GM03348 (cell line): ENCODE results near the gene USH1C.

Experiments
- DNase-seq: peaks from one replicate; pipeline ENCODE4 v3.0.0; 2012; ENCODE audit warnings: low spot score

USH1C gene

DNA sequence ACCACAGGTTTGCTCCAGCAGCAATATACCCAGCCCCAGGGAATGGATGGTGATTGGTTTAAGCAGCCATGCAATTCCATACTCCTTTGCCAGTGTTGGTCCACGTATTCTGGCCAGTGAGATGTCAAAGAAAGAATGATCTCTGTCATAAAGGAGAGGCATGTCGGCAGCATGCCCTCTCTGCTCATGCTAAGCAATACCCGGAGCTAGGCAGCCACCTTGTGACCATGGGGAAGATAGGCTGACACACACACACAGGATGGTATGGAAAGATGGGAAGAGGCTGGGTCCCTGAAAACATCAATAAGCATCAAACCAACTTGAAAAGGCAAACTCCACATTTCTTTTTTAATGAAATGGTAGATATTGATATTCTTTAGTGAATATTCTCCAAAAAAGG, 72.7 kb downstream of the USH1C start:
- no peak for DNase-seq

DNA sequence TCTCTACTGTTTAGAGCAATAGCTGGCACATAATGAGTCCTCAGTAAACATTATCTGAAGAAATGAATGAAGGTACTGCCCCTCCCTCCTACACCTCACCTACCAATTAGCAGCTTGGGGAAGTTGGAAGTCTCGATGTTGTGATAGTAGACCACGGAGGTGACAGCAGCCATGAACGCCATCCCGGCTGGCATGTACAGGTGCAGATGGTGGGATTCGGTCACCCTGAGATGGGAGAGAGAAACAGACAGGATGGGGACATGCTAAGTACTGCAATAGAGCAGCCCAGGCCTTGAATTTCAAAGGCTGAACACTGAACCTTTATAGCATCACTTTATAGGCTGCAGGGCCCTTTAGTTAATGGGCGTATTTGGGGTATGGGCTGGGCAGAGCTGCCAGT, 74.2 kb downstream of the USH1C start:
- no peak for DNase-seq

DNA sequence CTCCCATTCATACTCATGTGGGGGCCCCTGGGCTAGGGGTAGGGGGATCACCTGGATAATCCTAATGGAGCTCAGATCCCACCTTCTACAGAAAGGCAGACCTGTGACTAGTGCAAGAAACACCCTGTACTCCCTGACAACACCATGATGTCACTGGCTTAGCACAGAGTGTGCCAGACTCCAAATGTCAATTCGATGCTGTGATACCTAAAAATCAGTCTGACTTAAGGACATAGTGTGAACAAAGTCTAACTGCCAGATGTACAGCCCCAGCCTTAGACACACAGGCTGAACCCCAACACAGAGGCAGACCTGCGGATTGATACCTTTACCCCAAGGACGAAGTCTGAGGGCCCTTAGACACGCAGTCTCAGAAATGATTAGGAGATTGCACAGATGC, 76.1 kb downstream of the USH1C start:
- no peak for DNase-seq

DNA sequence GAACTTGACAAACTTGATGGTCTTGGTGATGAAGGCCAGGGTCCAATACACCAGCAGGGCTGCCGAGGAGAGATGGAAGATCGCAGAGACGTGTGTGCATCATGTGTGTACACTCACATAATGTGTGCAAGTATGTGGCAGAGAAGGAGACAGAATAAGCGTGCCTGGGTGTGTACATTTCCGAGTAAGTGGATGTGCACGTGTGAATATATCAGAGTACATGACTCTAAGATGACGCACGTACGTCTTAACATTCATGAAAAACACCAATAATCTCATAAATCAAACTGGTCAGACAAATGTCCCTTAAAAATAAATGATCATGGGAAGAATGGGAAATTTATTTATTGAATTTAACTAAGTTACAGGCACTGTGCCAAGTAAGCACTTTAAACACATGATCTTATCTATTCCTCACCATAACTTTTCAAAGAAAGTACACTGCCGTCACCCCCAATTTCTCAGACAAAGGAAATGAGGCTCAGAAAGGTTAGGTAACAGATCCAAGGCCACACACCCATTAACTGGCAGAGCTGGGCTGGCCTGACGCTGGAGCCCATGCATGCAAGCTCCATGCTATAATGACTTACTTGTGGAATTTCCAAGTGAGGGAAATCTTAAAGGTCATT, 80.6 kb downstream of the USH1C start:
- DNase-seq: no peak

DNA sequence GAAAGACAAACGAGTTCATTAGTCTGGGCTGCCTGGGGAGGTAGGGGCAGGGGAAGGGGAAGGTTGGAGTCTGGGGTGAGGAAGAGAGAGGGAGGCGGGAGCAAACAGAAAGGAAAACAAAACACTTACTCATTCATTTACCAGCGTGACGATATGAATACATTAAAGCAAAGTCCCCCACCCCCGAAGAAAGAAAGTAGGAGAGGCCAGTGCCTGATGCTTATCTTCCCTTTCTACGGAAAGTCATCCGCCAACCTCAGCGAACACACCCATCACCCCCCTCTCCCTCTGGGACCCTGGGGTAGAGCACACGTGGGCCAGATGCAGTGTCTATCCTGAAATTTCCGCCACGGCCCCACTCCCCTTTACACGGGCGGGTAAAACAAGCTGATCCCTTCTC, 81.3 kb downstream of the USH1C start:
- no peak for DNase-seq

DNA sequence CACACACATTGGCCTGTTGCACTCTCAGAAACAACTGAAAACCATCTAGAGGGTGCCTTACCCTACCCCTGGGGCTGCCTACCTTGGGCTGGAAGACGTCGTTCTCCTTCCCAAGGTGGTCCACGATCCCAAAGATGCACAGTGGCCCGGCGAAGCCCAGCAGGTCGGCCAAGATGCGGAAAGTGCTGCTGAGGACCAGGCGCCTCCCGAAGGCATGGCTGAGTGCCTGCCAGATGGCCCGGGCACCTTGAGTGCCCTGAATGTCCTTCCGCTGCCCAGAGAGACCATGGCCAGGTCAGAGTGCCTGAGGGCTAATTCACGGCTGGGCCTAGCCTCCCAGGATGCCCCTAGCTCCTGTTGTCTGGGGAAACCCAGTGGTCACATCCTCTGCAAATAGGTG, 83.8 kb downstream of the USH1C start:
- no peak for DNase-seq

DNA sequence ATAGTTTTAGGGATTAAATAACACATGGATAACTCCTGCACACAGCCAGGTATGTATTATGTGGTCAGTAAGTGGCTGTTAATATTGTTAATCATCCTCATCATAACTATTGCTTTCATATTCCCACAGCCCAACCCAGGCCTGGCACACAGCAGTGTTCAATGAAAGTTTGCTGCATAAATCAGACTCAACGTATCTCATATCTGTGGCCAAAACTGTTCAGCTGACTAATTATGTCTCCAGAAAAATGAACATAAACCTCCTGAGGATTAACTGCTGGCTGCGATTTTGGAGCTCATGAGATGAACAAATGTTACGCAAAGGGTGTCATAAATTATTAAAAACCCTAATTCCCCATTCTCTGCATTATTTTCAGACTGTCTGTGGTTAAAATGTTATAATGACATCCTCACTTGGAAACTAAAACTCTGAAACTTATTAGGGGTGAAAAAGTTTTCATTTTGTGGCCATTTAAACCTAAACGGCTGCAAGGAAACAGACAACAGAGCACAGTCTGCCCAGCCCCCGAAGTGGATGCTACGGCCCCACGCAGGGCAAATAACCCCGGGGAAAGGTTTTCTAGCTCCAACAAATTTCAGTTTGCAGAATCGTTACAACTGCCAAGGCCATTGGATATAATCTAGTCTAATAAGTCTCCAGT, 84.8 kb downstream of the USH1C start:
- DNase-seq: no peak

DNA sequence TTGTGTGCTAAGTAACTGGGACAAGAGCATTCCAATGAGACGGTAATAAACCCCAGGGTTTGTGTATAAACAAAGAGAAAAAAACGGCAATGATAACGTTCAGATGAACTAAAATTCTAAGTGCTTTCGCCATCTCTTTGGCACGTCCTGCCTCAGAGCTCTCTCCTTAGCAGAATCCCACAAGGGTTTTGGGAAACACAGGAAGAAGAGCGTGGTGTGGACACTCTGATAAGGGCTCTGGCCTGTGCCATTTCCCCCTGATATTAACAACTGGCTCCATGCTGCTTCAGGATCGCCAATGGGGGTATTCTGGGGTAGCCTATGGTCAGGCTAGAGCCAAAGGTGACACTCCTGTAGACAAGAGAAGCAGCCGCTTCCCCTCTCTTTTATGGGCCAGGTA, 85.9 kb downstream of the USH1C start:
- DNase-seq: no peak

DNA sequence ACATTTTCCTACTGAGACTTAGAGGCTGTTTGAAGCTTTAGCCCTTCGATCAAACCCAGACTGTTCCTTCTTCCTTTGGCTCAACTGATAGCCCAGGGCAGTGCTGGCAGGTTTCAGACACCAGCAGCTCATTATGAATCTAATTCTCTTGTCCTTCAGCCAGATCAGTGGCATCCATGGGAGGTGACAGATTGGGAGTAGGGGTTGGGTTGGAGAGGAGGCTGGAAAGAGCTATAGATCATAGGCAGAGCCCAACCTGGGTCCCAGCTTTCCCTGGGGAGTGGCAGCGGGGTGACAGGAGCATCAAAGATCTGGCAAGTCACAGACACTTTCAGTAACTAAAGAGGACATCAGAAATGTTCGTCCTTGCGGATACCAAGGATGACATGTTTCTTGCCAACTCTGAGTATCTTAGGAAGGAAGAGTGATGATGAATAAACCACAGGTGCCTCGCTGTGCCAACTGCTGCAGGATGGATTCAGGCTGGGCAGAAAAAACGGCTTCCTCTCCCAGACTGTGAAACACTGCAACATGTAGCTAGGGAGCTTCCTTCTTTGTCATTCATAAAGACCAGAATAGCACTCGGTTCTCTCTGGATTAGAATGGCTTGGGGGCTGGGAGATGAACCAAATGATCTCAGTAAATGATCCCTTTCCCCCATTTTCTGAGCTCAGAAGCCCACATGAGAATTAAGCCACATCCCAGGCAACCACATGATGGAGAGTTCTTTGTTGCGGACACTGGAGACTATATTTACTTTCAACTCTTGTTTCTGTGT, 86.6 kb downstream of the USH1C start:
- DNase-seq: no peak

DNA sequence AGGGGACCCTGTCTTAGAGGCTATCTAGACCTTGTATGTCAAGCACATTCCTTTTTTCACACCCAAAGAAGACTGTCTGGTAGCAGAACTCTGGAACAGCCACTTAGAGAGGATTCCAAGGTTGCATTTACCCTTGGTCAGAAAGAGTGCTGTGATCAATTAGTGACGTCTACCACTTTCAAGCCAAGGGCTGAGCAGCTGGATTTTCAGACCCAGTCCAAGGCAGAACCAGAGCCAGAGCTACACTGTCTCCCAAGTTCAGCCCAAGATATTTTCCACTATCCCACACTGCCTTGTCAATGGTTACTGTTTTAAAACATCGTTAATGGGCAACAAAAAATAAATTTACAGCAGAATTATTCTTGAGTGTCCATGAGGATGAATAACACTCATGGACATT, 91.5 kb downstream of the USH1C start:
- no peak for DNase-seq

DNA sequence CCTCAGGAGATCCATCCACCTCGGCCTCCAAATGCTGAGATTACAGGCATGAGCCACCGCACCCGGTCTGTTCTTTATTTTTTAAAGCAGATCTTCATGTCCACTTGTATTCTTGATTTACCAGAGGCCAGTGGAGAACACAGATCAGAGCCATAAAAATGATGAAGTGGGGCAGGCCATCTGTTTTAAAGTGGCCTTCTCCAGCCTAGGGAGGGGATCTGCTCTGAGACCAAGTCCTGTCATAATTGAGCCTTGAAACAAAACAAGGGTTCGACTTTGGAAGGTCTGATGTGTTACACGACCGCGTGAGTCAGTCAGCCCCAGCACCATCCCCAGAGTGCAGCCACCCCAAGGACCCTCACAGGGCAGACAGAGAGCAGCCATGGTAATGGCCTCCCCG, 95.1 kb downstream of the USH1C start:
- DNase-seq: no peak

DNA sequence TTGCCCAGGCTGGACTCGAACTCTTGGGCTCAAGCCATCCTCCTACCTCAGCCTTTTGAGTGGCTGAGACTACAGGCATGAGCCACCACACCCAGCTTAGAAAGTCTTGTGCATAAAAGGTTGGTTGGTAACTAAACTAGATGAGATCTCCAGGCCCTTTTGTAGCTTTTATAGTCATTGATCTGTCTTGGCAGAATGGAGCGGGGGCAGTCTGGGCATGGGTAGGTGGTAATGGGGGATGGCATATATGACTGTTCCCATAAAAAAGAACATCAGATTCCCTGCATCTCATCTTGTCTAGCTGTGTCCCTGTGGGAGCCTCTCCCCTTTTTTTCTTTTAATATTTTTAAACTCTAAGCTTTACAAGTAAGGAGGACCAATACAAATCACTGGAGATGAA, 97.7 kb downstream of the USH1C start:
- DNase-seq: no peak

DNA sequence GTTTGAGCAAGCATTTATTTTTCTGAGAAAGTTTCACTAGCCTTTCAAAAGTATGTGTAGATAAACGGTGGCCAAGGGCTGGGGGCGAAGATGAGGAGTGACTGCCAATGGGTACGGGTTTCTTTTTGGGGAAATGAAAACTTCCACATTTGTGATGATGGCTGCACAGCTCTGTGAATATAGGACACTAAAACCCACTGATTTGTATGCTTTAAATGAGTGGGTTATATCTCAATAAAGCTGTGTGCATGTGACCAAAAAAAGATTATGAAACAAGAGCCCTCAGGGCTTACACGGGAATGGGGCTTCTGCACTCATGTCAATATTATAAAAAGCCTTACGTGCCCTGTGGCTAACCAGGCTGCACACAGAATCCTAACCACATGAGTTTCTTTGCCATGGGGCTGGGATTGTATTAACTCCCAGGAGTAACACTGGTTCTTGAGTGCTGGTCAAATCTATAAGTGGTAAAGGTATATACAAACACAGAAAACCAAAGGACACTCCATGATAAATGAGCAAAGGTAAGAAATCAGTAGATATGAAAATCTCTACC, 98.9 kb downstream of the USH1C start:
- no peak for DNase-seq

DNA sequence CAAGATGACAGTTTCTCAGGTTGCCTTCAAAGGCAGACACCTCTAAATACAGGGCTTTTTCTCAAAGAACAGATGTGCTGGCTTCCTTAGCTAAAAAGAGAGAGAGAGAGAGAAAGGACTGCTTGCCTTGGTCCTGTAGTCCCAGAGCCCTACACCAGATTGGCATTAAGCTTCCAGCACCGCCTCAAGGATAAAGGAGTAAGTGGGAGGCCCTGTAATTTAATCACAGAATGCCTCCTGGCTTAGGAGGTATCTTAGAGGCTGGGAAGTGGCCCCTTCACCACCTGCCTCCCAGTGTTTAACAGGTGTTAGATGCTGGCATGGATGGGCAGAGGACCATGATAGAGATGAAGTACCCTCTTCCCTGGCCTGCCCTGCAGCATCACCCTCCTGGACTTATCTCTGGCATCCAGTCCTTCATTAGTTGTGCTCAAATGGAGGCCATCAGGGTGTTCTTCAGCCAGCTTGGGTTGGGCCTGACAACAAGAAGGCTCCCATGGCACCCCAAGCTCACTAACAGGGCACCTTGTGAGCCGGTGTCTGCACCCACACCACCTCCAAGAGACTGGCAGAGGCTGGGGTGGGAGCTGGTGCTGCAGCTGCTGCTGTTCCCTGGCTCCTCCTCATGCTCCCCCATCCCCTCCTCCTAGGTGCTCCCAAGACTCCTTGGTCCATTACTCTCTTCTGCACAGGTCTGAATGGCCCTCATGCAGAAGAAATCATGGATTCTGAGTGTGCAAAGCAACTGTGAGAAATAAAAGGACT, 100.1 kb downstream of the USH1C start:
- no peak for DNase-seq
